HG03442 (cell line): ENCODE results near the gene NPAS4.
"Not testable (repeated sequence)": the region's sequence is repeated elsewhere in the genome, so short reads cannot be mapped to it uniquely, and the experiment has no call there.

Experiments
- ATAC-seq: cut with Tn5 transposase; IDR thresholded peaks from one replicate; pipeline ENCODE4 v1.9.1; 2021; ENCODE audit warnings: mild to moderate bottlenecking, moderate library complexity; ENCODE audit not compliant: unreplicated experiment

The NPAS4 gene

DNA sequence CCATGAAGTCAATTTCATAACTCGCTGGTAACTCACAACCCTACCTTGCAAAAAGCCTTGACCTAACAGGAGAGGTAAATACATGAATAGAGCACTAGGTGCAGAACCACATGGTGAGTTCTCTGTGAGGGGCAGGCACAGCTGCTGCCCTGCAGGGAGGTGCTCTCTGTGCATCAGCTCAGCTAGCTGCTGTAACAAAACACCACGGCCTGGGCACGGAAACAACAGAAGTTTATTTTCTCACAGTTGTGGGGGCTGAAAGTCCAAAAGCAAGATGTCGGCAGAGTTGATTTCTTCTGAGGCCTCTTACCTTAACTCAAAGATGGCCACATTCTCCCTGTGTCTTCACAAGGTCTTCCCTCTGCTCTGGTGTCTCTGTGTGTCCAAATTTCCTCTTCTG, 30.8 kb downstream of the NPAS4 start:
- ATAC-seq = no peak

DNA sequence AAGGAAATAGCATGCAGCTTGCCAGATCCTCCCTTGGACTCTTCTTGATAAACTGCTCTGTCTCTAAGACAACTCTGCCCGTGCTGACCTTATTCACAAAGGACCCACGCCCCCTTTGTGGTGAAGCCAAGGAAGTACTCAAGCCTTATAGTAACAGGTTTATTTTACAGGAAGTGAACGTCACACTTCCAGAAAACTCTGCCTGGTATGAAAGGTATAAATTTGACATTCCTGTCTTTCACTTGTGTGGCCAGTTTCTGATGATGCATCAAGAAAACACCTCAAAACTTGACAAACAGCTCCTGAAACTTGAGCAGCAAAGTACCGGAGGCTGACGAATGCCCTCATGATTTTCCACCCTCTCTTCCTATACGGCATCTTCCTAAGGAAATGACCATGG, 33.4 kb downstream of the NPAS4 start:
- ATAC-seq = no peak

DNA sequence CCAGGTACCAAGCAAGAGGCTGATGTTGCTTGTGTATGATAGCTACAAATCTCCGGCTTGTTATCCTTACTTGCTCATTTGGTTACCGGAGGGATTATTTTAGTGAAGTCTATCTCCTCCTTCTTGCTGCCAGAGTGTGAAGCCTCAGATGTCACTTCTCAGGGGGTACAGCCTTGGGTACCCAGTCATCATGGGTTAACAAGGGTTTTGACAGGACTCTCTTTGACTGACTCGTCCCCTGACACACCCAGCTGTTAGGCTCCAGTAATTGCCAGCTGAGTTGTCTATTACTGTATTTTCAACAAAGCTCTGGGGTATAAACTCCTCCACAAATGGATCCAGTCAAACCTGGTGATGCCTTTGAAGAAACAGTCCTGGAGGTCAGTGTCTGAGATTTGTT, 34.0 kb downstream of the NPAS4 start:
- no peak for ATAC-seq

DNA sequence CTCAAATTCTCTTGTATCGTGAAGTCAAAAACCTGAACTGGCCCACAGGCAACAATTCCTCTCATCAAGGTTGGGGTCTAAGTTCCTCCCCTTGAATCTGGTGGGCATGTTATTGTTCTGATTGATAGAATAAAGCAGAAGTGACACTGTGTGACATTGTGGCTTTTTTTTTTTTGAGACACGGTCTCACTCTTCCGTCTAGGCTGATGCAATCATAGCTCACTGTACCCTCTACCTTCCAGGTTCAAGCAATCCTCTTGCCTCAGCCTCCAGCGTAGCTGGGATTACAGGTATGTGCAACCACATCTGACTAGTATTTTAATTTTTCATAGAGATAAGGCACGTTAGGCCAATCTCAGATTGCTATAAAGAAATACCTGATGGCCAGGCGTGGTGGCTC, 37.0 kb downstream of the NPAS4 start:
- ATAC-seq = no peak

DNA sequence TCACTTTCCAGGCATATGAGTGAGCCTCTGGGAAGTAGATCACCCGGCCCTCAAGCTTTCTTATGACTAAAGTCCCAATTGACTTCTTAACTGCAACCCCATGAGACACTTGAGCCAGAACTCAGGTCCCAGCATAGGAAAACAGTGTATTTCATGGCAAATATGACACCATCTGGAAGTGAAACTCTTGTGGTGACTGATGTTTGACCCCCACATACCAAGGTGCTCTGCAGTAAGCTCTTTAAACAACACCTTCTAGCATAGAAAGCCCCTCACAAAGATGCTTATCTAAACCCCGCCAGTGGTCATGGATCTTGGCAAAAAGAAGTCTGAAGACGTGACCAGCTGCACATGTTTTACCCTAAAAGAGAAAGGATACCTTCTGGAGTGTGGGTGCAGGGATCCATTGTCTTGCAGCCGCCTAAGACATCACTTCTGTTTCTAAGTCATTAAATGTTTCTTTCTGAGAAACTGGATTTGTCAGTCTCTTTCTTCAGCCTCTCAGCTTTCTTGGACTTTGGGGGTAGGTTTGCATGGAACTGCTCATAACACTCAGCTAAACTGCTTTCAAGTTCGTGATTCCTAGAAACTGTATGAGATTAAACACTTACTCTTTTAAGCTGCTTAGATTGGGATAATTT, 38.4 kb downstream of the NPAS4 start:
- ATAC-seq = no peak

DNA sequence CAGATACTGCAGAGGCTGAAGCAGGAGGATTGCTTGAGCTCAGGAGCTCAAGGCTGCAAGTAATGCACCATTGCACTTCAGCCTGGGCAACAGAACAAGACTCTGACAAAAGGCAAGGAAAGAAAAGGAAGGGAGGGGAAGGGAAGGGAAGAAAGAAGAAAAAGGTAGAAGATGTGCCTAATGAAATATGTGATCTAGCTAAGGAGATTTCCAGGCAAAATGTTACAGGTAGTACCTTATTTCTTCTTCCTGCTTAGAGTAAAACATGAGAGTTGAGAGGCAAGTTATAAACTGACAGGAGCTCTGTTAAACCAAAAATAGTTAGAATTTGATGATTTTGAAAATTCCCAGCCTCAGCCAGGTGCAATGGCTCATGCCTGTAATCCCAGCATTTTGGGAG, 41.2 kb downstream of the NPAS4 start:
- ATAC-seq = no peak

DNA sequence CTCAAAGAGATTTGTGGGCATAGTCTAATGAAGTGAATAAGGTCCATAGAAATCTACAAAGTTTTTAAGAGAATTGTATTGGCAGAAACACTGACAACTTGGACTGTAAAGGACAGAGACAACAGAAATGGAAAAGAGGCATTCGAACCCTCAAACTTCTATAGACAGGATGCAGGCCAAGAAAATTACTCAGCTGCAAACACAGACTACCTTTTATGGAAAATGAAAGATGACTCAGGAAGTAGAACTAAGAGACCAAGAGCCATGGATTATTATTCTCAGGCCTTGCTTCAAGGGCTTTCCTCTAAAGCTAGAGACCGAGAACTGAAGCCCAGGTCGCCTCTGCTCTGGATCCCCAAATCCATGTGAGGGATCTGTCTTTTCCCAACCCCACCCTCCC, 42.1 kb downstream of the NPAS4 start:
- ATAC-seq = no peak

DNA sequence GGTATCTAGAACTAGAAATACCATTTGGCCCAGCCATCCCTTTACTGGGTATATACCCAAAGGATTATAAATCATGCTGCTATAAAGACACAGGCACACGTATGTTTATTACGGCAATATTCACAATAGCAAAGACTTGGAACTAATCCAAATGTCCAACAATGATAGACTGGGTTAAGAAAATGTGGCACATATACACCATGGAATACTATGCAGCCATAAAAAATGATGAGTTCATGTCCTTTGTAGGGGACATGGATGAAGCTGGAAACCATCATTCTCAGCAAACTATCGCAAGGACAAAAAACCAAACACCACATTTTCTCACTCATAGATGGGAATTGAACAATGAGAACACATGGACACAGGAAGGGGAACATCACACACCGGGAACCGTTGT, 43.3 kb downstream of the NPAS4 start:
- ATAC-seq = not testable (repeated sequence)

DNA sequence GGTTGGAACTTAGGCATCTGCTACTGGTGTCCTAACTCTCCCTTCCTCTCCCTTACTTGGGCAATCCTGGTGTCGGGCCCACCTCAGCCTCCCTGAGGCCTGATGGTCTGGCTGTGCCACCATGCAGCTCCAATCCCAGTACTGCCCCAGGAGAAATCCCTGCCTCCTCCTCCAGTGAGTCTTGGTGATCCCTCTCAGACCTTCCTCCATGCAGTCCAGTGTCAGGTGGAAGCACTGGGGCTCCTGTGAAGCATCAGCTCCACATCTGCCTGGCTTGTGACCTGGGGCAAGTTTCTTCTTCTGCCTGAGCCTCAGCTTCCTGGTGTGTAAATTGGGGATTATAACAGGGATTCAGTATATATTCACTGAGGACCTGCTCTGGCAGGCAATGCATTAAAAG, 44.1 kb downstream of the NPAS4 start:
- no peak for ATAC-seq

DNA sequence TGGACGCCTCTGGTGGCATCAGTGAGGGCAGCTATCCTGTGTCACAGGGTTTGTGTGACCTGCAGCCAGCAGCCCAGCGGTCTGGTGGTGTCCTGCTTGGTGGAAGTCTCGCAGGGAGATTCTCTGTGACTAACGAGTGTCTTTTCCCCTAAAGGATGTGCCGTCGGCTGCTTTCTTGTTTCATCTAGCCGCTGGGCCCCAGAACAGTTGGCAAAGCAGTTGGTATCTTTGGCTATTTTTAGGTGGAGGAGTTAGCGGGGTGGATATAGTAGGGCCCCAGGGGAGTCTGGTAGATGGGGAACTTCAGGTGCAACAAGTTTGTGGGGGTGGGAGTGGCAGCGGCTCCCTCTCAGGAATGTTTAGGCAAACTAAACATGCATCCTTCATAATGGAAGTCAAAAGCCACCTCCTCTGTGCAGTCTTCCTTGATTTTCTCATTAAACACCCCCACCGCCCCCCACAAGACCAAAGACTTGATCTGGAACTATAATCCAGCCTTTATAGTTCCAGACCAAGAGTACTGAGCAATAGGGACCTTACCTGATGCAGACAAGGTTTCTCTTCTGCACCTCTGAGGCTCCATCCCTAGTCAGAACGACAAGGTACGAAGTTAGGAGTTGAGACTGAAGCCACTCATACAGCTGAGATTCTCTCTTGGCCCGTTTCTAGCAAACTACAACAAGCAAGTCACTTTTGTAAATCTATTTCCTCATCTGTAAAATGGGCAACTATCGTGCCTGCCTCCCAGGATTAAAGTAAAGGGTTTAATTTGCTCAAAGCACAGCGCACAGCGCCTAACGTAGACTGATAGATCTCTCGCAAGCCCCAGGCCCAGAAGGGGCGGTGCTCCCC, 44.8 kb downstream of the NPAS4 start:
- ATAC-seq = no peak

DNA sequence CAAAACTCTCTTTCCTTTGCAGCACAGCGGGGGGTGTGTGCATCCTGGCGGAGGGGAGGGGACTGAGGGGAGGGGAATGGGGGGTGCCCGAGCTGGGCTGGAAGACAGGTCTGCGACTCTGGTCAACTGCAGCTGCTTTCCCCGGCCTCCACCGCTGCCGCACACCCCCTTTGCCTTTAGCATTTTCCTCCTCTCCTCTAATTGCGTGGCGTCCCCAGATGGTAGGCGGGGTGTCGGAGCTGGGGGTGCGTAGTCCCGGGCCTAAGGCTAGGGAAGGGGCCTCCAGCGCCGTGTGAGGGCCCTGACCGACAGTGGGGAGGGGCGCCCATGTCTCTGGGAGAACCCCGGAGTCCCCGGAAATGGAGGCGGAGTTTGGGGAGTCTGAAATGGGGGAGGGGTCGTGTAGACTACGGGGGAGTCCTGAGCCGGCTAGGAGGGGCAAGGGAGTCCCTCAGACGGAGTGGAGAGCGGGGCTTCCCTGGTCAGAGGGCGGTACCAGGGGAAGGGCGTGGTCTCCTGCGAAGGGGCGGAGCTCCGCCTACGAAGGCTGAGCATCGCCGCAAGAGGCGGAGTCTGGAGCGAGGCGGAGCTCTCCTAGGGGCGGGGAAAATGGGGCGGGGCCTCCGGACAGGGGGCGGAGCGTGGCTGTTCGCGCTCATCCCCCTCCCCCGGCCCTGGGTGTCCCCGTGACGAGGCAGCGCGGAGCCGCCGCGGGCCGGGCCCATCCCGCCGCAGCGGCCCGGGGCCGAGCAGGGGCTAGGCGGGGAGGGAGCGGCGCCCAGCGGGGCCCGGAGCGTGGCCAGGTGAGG, 45.6 kb downstream of the NPAS4 start, which contains the start of gene PELI3:
Gene PELI3, plus strand, starts transcription at position 681 of the 809 bp plus-strand sequence. CDS start 1,224 bp downstream, outside the sequence.
- peak; percentile 82 for ATAC-seq

DNA sequence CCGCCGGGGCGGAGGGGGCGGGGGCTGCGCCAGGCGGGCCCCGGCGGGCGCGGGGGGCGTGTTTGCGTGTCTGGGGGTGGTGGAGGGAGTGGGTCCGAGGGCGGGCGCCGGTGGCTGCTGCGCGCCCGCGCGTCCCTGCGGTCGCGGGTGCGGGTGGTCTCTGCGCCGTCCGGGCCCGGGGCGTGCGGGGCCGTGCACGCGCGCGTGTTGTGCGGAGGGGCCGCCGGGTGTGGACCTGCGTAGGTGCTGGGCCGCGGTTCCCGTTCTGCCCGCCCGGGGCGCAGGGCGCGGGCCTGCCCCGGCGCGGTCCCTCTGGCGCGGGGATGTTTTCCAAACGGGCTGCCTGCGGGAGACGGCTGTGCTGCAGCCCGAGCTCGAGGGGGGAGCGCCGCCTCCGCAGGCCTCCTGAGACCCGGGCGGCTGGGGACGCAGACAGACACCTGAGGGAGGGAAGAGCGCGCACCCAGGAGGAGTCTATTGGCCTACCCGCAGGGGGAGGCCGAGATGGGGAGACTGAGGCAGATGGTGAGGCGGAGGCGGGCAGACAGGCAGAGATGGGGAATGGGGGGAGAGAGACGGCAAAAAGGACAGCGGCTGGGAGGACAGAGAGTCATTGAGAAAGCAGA, 46.3 kb downstream of the NPAS4 start:
- no peak for ATAC-seq

DNA sequence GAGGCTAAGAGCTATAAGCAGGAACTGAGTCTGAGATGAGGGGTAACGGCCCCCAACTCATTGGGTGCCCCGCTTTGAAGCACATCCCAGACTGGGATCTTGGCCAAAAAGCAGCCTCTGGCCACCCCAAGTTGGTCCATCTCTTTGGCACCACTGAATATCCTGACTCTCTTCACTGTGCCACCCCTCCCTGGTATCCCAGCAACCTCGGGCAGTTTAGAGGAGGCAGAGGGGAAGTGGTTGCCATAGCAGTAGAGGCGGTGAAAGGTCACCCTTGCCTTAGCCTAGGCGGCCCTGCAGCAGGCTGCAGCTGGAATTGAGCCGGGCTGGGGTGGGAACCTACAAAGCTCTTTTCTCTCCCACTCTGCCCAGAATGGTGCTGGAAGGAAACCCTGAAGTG, 46.9 kb downstream of the NPAS4 start:
- ATAC-seq = no peak

DNA sequence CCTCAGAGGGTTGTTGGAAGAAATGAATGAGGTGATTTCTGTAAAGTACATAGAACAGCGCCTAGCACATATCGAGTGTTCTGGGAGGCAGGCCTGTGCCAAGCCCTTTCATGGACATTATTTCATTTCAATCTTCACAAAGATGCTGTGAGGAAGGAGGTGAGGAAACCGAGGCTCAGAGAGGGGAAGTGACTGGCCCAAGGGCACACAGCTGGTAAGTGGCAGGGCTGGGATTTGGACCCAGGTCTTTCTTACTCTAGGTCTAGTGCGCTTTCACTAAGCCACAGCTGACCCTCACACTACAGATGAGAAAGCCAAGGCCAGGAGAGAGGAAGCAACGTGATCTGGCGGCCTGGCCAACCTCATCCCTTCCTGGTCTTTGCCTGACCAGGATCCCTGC, 47.9 kb downstream of the NPAS4 start:
- no peak for ATAC-seq

DNA sequence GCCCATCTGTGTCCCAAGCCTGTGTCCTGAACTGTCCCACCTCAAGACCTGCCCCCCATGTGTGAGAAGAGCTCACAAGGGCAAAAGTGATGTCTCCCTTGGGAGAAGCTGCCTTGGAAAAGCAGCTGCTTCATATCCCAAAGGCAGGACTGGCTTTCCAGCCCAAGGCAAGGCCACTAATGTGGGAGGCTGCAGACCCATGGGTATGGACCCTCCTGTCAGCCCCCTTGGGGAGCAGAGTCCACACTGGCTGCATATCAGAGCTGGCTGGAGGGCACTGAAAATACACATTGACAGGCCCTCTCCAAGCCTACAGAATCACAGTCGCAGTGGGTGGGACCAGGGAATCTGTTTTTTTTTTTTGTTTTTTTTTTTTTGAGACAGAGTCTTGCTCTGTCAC, 48.6 kb downstream of the NPAS4 start:
- ATAC-seq = no peak

DNA sequence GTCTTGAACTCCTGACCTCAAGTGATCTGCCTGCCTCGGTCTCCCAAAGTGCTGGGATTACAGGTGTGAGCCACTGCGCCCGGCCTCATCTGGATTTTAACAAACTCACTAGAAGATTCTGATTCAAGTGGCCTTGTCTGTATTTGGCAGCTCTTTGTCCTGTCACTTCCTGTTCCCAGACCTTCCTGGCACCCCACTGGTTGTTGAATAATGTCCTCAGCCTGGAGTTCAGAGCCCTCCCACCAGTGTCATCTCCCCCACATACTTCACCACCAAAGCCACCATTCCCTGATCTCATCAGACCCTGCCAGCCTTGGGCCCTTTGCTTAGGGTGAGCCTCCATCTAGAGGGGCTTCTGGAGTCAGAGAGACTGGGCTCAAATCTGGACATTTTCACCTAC, 49.2 kb downstream of the NPAS4 start:
- ATAC-seq = no peak

DNA sequence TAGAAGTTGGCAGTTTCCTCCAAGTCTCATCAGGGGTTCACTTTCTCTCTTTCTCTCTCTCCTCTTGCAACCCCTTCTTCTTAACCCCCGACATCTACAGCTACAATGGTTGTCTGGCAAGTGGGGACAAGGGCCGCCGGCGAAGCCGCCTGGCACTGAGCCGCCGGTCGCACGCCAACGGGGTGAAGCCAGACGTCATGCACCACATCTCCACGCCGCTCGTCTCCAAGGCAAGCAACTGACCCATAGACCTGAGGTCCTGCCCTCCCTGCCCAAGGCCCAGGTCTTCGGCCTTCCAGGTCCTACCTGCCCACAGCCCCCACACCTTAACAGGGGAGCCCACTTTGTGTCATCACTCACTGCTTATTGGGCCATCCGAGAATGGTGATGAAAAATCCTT, 50.3 kb downstream of the NPAS4 start:
- ATAC-seq = no peak

DNA sequence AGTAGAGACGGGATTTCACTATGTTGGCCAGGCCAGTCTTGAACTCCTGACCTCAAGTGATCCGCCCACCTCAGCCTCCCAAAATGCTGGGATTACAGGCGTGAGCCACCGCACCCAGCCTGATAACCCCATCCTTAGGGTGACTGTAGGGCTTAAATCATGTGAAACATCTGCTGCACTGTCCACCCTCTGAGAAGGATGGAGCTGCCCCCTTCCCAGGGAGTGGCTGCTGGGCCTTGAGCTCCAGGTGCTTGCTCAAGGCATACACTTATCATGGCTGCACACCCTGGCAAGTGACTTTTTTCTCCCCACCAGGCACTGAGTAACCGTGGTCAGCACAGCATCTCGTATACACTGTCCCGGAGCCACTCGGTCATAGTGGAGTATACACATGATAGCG, 51.2 kb downstream of the NPAS4 start:
- no peak for ATAC-seq

DNA sequence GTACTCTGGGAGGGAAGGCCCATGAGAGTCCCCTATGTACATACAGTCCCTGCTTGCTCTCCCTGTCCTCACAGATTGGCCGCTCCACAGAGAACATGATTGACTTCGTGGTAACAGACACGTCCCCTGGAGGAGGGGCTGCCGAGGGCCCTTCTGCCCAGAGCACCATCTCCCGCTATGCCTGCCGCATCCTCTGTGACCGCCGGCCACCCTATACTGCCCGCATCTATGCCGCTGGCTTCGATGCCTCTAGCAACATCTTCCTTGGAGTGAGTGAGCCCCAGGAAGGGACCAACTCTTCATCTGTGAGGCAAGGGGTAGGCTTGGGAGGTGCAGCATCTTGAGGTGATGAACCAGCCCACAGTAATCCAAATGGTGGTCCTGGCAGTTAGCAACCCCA, 52.3 kb downstream of the NPAS4 start:
- ATAC-seq = no peak

DNA sequence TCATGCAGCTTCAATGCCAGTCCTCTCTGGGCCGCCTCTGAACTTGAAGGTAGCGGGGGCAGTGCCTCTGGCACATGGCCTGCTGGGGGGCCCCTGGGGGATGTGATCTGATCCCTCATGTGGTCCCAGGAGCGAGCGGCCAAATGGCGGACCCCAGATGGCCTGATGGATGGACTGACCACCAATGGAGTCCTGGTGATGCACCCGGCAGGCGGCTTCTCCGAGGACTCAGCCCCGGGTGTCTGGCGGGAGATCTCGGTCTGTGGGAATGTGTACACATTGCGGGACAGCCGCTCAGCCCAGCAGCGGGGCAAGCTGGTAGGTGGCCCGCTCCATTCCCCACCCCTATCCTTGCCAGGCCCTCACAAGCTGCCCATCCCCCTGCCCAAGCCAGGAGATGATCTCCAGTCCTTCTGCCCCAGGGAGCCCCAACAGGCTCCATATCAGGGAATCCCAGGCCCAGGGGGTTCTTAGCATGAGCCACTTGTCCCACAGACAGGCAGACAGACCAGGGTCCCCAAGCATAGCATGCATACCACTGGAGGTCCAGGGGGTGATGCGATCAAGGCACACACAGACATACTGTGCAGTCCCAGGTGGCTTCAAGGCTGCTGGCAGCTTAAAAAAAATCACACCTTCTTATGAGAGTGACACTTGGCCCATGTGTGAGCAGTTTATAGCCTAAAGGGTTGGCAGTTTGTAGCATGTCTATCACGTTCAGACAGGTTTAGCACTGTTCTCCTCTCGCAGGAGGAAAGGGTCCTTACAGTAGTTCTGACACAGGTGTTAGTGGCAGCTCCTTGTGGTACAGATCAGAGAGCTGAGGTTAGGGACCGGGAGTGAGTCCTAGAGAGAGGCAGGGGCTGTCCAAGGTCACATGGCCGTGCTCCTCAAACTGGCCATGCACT, 53.0 kb downstream of the NPAS4 start:
- no peak for ATAC-seq
